HepG2 (cell line): ENCODE results near the gene C2. TPM values are rescaled to one million over a fixed set of nuclear protein-coding genes. Genes with fewer than 3 reads are reported as not detected.

ENCODE experiments used
- AGO1 ChIP-seq: fragments of 200-400 bp; formaldehyde crosslinking; IDR thresholded peaks from 2 replicates; pipeline ENCODE4 v1.6.1; 2017; ENCODE audit warnings: mild to moderate bottlenecking, low read depth, low read length, moderate library complexity; ENCODE audit not compliant: poor library complexity, severe bottlenecking
- CBFB ChIP-seq: sonication (generic); formaldehyde crosslinking; IDR thresholded peaks from 2 replicates; pipeline ENCODE4 v1.4.0; 2020; ENCODE audit warnings: missing genetic modification reagents
- EED ChIP-seq: sonication (generic); formaldehyde crosslinking; IDR thresholded peaks from 2 replicates; pipeline ENCODE4 v1.5.0; 2020; ENCODE audit warnings: mild to moderate bottlenecking, missing genetic modification reagents
- JUN ChIP-seq: sonication (generic); formaldehyde crosslinking; IDR thresholded peaks from 2 replicates; pipeline ENCODE4 v1.4.0; 2020; ENCODE audit warnings: mild to moderate bottlenecking, missing genetic modification reagents
- MYC ChIP-seq: sonication (generic); formaldehyde crosslinking; IDR thresholded peaks from 2 replicates; pipeline ENCODE4 v1.9.0; 2021; ENCODE audit warnings: missing genetic modification reagents, borderline replicate concordance
- NCOR1 ChIP-seq: fragments of 200-600 bp; sonication (generic); IDR thresholded peaks from 2 replicates; pipeline ENCODE4 v1.7.0; 2017; ENCODE audit warnings: antibody characterized with exemption, low read length, borderline replicate concordance
- NFE2L2 ChIP-seq: fragments of 150-350 bp; IDR thresholded peaks from 2 replicates; pipeline ENCODE4 v1.6.1; 2014; ENCODE audit warnings: low read length
- NFYB ChIP-seq: sonication (generic); formaldehyde crosslinking; IDR thresholded peaks from 2 replicates; pipeline ENCODE4 v1.4.0; 2020; ENCODE audit warnings: missing genetic modification reagents
- PBX3 ChIP-seq: sonication (generic); formaldehyde crosslinking; IDR thresholded peaks from 2 replicates; pipeline ENCODE4 v1.8.1; 2023; ENCODE audit warnings: missing genetic modification reagents, inconsistent platforms, borderline replicate concordance
- PCBP1 ChIP-seq: fragments of 200-400 bp; formaldehyde crosslinking; IDR thresholded peaks from 2 replicates; pipeline ENCODE4 v1.6.1; 2017; ENCODE audit warnings: mild to moderate bottlenecking, low read depth, low read length, borderline replicate concordance
- RAD21 ChIP-seq: fragments of 450-650 bp; formaldehyde crosslinking; IDR thresholded peaks from 2 replicates; pipeline ENCODE4 v1.5.0; 2020; ENCODE audit warnings: mild to moderate bottlenecking
- RARG ChIP-seq: sonication (generic); formaldehyde crosslinking; IDR thresholded peaks from 2 replicates; pipeline ENCODE4 v1.4.0; 2020; ENCODE audit warnings: low read depth, mild to moderate bottlenecking, missing genetic modification reagents
- STAT5B ChIP-seq: sonication (generic); formaldehyde crosslinking; IDR thresholded peaks from 2 replicates; pipeline ENCODE4 v1.4.0; 2020; ENCODE audit warnings: missing genetic modification reagents
- SUZ12 ChIP-seq: fragments of 150-350 bp; IDR thresholded peaks from 2 replicates; pipeline ENCODE4 v1.6.1; 2014; ENCODE audit warnings: low read depth, low read length
- TBP ChIP-seq: sonication (generic); formaldehyde crosslinking; IDR thresholded peaks from 2 replicates; pipeline ENCODE4 v1.5.0; 2020; ENCODE audit warnings: missing genetic modification reagents
- TOE1 ChIP-seq: sonication (generic); formaldehyde crosslinking; IDR thresholded peaks from 2 replicates; pipeline ENCODE4 v1.4.0; 2020; ENCODE audit warnings: mild to moderate bottlenecking, missing genetic modification reagents
- ZBTB3 ChIP-seq: sonication (generic); formaldehyde crosslinking; IDR thresholded peaks from 2 replicates; pipeline ENCODE4 v1.4.0; 2020; ENCODE audit warnings: low read depth, mild to moderate bottlenecking, moderate library complexity, missing genetic modification reagents, borderline replicate concordance
- ZBTB46 ChIP-seq: sonication (generic); formaldehyde crosslinking; IDR thresholded peaks from 2 replicates; pipeline ENCODE4 v1.4.0; 2020; ENCODE audit warnings: mild to moderate bottlenecking, missing genetic modification reagents, borderline replicate concordance
- ZFAT ChIP-seq: sonication (generic); formaldehyde crosslinking; conservative IDR thresholded peaks from 2 replicates; pipeline ENCODE4 v1.8.1; 2023; ENCODE audit warnings: missing genetic modification reagents, inconsistent platforms
- ZNF451 ChIP-seq: sonication (generic); formaldehyde crosslinking; IDR thresholded peaks from 2 replicates; pipeline ENCODE4 v1.5.0; 2020; ENCODE audit warnings: mild to moderate bottlenecking, missing genetic modification reagents
- ZNF574 ChIP-seq: sonication (generic); formaldehyde crosslinking; IDR thresholded peaks from 2 replicates; pipeline ENCODE4 v1.4.0; 2020; ENCODE audit warnings: missing genetic modification reagents
- ZNF607 ChIP-seq: sonication (generic); formaldehyde crosslinking; IDR thresholded peaks from 2 replicates; pipeline ENCODE4 v1.5.1; 2020; ENCODE audit warnings: missing genetic modification reagents, mild to moderate bottlenecking, borderline replicate concordance
- ZNF724P ChIP-seq: sonication (generic); formaldehyde crosslinking; IDR thresholded peaks from 2 replicates; pipeline ENCODE4 v1.8.0; 2022; ENCODE audit warnings: missing genetic modification reagents, borderline replicate concordance
- ZNF777 ChIP-seq: sonication (generic); formaldehyde crosslinking; IDR thresholded peaks from 2 replicates; pipeline ENCODE4 v1.4.0; 2020; ENCODE audit warnings: missing genetic modification reagents
- ZSCAN30 ChIP-seq: sonication (generic); formaldehyde crosslinking; IDR thresholded peaks from 2 replicates; pipeline ENCODE4 v1.5.0; 2020; ENCODE audit warnings: mild to moderate bottlenecking, missing genetic modification reagents
- ZSCAN31 ChIP-seq: sonication (generic); formaldehyde crosslinking; IDR thresholded peaks from 2 replicates; pipeline ENCODE4 v1.5.0; 2020; ENCODE audit warnings: low read depth, mild to moderate bottlenecking, missing genetic modification reagents
- polyA plus RNA-seq, 8 experiments: library from polyadenylated mRNA; depleted of rRNA in 3 of 8; stranded (reverse) in 7 of 8; unstranded in 1 of 8; fragments of >200 nt; fragmentation: Illumina TruSeq in 4 of 8; extraction: Trizol in 4 of 8; gene quantifications; 2 replicates each; pipeline versions ENCODE4 v1.2.1 to v1.2.3, GENCODE V29; 2011 to 2016; ENCODE audit warnings: low read depth in 4 of 8, missing spikeins in 1 of 8, mixed read lengths in 1 of 8; ENCODE audit not compliant: insufficient read depth in 1 of 8
- total RNA-seq, 5 experiments: library from RNA; depleted of rRNA; stranded (reverse); fragments of >200 nt; fragmentation: Illumina TruSeq; extraction: Trizol; gene quantifications; 2 replicates each; pipeline ENCODE4 v1.2.3, GENCODE V29; 2016; ENCODE audit warnings: low read depth in 1 of 5

C2 gene
- total and polyA plus RNA-seq, 2 of the 13 experiments (the other 11 are each of a cell fraction or from before 2014, with no cell fraction given), result 165 to 307 TPM

- TF ChIP-seq JUN (CRISPR knock-in tag), result 0 out of 2 replicates have a peak, but pooled peaks have one; percentile 16
- TF ChIP-seq ZBTB3, result no peak; the same call in 1 of the 2 replicates
- TF ChIP-seq TOE1 (CRISPR knock-in tag), result no peak
- TF ChIP-seq PCBP1, result 0 out of 2 replicates have a peak, but pooled peaks have one; percentile 85
- no peak for TF ChIP-seq ZSCAN30 (CRISPR knock-in tag)
- TF ChIP-seq ZNF777, result no peak
- no peak for TF ChIP-seq NCOR1
- peak; percentile 69 for TF ChIP-seq MYC (CRISPR knock-in tag)
- TF ChIP-seq ZNF607 (CRISPR knock-in tag), result peak; percentile 56; the same call in 1 of the 2 replicates
- no peak for TF ChIP-seq RARG (CRISPR knock-in tag)
- TF ChIP-seq AGO1, result peak; percentile 98
- peak; percentile 85; the same call in 1 of the 2 replicates for TF ChIP-seq EED (CRISPR knock-in tag)
- TF ChIP-seq NFYB (CRISPR knock-in tag), result no peak
- no peak for TF ChIP-seq CBFB (CRISPR knock-in tag)
- TF ChIP-seq ZNF451 (CRISPR knock-in tag), result peak; percentile 85
- TF ChIP-seq ZSCAN31 (CRISPR knock-in tag), result no peak; the same call in 1 of the 2 replicates
- no peak for TF ChIP-seq ZFAT (CRISPR knock-in tag)
- peak; percentile 59; the same call in 1 of the 2 replicates for TF ChIP-seq ZNF574
- TF ChIP-seq NFE2L2, result no peak
- 0 out of 2 replicates have a peak, but pooled peaks have one; percentile 10 for TF ChIP-seq ZNF724P (CRISPR knock-in tag)
- 0 out of 2 replicates have a peak, but pooled peaks have one; percentile 9 for TF ChIP-seq ZBTB46 (CRISPR knock-in tag)
- no peak for TF ChIP-seq SUZ12
- TF ChIP-seq STAT5B (CRISPR knock-in tag), result no peak
- peak; percentile 88 for TF ChIP-seq RAD21 (CRISPR knock-in tag)
- no peak for TF ChIP-seq TBP (CRISPR knock-in tag)
- no peak for TF ChIP-seq PBX3 (CRISPR knock-in tag)
Measured at GRCh38 chr6:31901953-31902643, 25.4 kb upstream of the C2 start, which contains the start of gene ZBTB12 (continued).
